ENCODE measurements around the gene PRPF4.

The PRPF4 gene

DNA sequence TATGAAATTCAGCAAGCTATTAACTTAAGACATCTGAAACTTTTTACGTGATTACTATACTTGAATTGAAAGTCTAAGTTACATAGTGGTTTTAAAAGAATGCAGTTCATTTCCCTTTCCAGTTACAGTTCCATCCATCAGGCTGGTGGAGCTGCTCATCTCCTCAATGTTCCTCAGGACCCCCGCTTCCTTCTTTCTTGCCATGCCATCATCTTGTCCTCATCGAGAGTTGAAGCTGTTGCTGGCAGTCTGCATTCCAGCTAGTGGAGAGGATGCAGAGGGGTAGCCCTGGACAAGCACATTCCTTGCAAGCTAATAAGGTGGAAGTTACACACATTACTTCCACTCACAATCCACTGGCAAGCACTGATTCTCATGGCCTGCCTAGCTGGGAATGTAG lies 36.5 kb downstream of the PRPF4 start:
- DNase-seq (ENCODE audit: low read depth), result no peak

DNA sequence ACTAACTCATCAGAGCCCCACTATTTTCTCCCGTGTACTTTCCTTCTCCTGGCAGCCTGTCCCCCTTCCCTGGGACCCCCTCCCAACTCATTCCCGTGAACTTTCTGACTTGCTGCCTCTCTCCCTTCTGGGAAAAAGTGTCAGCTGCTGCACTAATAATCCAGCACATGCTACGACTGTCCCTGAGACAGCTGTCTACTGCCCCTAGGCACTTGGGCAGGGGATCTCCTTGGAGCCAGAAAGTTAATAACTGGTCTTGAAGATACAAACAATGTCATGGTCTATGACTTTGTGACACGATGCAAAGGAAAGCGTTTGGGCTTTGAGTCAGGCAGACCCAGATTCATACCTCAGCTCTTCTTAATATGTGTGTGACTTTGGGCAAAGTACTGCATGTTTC lies 37.8 kb downstream of the PRPF4 start:
- no peak for DNase-seq (ENCODE audit: low read depth)

DNA sequence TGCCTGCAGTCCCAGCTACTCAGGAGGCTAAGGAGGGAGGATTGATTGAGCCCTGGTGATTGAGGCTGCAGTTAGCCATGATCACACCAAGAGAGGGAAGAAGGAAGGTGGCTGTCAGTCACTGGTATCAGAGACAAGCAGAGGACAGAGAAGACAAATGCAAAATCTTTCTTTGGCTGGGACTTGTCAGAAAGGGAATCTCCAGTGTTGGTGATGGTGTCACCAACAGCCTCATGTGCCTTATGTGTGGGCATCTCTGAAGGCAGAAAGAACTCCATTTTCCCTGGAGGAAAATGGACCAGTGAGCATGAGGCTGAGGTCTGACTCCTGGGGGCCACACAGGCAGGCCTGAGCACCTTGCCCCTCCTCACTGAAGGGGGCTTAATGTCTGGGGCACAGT lies 39.8 kb downstream of the PRPF4 start:
- DNase-seq (ENCODE audit: low read depth), result no peak

DNA sequence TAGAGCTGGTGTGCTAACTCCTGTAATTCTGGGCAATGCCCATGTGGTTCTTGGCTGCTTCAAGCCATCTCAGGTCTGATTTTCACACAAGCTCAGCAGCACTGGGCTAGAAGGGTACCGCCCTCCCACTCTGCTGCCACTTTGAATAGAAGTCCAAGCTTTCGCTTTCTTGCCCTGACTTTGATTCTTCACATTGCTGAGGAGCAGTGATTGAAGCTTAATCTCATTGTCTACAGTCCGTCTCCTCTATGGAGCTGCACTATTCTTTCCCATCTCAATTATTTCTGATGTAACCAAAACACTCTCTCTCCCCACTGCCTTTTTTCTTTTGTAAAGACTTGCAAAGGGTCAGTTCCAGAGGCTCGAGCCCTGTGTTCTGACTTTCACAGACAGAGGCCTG lies 40.6 kb downstream of the PRPF4 start:
- DNase-seq (ENCODE audit: low read depth), result no peak

DNA sequence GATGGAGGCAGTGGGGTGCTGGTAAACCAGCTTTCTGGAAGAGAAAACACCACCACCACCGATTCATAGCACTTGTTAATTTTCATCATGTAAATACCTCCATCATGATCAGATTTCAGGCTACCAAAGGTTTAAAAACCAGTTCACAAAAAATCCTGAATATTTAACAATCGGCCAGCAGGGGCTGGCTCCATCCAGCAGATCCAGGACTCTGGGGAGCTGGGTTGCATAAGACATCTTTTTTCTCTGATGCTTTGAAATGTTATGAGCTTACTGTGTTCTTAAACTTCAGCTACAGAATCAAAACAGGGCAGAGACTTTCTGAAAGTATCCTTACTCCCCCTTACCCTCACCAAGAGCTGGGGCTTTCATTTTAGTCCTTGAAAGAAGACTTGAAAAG lies 42.3 kb downstream of the PRPF4 start:
- no peak for DNase-seq (ENCODE audit: low read depth)

DNA sequence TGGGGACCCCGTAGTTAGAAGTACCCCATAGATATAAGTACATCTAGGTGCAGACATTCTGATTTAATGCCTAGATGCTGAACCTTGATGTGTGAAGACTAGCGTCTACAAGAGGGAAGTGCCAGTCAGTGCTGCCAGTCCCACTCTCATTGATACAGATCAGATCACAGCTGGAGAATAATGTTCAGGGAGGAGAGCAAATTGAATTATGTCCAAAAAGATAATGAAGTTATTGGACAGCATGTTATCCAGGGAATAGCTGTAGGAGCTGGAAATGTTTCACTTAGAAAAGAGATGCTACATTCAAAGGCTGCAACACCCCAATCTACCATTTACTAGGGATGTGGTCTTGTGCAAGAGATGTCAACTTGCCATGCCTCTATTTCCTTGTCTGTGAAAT lies 43.6 kb downstream of the PRPF4 start:
- DNase-seq (ENCODE audit: low read depth), result no peak

DNA sequence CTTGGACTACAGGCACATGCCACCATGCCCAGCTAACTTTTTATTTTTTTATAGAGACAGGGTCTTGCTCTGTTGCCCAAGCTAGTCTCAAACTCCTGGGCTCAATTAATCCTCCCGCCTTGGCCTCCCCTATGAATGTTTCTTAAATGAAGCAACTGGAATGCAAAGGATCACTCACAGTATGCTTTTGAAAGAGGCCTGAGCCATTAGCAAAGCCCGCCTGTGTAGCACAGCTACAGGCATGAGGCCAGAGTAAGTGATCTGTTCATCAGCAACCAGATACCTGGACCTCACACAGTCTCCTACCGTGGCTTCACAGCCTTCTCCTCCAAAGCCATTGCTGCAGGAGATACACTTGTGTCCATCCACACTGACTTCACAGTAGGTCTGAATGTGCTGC lies 44.6 kb downstream of the PRPF4 start:
- DNase-seq (ENCODE audit: low read depth), result no peak

DNA sequence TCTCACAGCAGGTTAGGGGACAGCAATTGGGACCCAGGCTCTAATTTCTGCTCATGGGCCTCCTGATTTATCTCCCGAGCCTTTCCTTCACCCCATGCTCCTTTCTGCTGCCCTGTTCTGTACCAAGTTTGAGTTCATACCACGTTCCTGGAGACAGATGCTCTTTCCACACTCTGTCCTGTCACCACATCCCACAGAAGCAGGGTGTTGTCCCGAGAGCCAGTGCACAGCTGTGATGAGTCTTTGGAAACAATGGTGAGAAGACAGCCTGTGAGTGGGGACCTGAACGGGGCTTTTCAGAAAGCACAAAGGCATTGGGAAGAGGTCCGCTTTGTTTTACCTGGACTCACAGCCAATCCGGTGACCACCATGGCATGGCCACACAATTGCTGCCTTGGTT lies 47.2 kb downstream of the PRPF4 start:
- no peak for DNase-seq (ENCODE audit: low read depth)

DNA sequence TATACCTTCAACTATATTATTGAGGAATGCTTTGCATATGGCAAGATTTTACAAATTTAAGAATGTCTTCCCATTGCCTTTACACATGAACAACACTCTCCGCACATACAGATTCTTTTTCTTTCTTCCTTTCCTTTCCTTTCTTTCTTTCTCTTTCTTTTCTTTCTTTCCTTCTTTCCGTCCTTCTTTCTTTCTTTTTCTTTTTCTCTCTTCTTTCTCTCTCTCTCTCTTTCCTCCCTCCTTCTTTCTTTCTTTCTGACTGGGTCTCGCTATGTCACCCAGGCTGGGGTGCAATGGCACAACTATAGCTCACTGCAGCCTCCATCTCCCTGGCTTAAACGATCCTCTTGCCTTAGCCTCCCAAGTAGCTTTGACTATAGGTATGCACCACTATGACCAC lies 50.8 kb downstream of the PRPF4 start:
- no peak for DNase-seq (ENCODE audit: low read depth)

DNA sequence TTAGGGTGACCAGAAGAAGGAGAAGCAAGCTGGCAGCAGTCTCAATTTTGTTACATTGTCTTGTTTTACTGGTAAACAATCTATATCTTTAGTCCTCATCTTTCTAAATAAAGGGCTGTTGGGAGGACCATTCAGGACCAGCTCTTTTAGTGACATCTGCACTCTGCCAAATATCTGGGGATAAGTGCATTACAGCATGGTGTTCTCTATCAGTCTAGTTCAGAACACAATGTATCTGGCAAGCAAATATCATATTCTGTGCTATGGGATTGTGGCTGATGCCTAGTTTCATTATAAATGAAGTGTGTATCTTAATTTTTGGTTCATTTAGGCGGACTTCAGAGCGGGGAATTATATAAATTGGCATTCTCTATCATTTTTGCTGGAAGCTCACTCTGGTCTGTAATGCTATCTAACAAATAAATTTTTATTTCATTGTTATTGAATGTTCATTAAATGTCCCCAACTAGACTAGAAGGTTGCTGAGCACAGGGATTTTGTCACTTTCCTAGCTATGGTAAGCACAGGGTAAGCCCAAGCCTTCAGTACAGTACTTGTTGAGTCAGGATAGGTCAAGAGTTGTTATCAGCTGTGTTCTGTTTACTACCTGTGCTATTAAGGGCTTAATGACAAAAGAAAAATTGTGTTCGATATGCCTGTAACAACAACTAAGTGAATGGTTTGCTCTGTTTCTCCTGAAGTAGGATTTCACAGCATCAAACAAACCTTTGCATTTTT lies 52.8 kb downstream of the PRPF4 start:
- no peak for DNase-seq (ENCODE audit: low read depth)

DNA sequence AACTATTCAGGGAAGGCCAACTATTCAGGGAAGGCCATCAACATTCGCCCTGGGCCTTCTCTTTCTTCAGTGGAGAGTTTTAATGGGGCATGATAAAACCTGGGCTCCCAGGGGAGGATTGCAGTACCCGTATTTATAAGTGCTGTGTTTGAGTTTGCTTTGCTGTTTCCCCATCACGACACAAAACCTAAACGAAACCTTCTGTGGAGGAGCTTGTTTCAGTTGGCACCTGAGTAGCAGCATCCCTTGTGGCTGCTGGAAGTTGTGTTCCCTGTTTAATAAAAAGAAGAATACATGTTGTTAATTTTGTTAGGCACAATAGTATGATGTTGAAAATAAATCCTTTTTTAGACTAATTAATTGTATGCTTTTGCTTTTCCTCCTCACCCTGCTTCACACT lies 56.3 kb downstream of the PRPF4 start:
- DNase-seq (ENCODE audit: low read depth), result no peak

DNA sequence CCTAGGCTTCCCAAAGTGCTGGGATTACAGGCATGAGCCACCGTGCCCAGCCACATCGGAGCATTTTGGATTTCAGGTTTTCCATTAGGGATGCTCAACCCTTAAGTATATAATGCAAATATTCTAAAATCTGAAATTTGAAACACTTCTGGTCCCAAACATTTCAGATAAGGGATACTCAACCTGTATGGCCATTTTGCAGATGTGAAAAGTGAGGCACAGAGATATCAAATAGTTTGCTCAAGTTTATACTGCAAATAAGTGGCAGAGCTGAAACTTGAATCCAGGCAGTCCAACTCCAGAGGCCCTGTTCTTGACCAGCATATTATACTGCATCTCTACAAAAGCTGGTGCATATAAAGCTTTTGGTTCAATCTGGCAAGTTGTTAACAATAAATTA lies 62.3 kb downstream of the PRPF4 start:
- DNase-seq (ENCODE audit: low read depth), result no peak

DNA sequence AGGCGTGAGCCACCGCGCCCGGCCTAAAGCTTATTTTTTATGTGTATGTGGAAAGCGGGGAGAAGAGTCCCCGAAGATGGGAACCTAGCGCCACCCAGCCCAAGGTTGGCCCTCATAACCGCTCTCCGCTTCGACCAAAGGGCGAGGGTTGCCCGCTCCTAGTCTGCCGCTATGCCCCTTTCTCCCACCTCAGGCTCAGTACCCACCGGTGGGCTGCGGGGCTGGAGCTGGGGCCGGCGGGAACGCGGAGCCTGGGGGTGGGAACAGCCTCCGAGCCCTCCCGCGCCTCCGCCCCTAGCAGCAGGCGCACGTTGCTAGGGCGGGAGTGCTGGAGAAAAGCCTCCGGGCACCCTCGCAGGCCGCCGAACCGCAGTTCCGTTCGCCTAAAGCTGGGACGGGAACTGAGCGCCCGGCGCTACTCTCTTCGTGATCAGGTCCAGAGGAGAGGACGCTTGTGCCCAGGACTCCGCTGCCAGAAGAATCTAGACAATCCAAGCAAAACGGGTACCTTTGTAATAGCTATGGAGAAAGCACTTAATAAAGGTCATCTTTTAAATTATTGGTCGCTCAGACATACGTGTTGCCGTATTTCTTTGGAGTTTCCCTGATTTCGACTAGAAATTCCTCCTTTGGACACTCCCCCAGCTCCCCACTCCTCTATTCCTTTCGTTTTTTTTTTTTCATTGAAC lies 64.7 kb downstream of the PRPF4 start, which contains the start of gene WDR31:
WDR31 (minus strand) TSS at position 265 of the 689 bp plus-strand sequence. CDS start 8,253 bp downstream, outside the sequence.
- peak; percentile 69 for DNase-seq (ENCODE audit: low read depth)

DNA sequence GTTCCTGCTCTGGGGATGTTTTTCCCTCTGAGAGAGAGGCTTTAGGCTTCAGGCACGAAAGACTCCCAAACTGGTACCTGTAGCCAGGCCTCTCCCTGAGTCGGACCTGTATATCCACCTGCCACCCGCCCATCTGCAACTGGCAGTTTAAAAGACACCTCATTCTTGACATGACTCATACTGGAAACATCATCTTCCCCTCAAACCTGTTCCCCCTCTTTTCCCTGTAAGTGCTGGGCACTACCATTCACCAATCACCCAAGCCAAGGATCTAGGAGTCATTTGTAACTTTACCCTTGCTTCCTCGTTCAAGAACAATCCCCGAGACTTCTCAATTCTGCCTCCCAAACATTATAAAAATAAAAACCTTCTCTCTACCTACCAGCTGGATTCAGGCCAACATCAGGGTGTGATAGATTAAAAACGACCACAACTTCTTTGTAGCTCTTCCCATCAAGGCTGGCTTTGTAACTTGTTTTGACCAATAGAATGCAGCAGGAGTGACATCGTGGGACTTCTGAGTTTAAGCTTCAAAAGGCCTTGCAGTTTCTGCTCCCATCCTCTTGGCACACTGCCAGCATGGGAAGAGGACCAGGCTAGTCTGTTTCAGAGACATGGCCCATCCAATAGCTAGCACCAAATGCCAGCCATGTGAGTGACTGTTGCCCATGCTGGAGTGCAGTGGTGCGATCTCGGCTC lies 66.4 kb downstream of the PRPF4 start:
- DNase-seq (ENCODE audit: low read depth), result no peak
